Measurements from ENCODE around the gene PCF11. TPM values are rescaled to one million over a fixed set of nuclear protein-coding genes. Genes with fewer than 3 reads are reported as not detected.
A peak's percentile ranks its signal among the peaks of the same experiment; 100 is the strongest.
"Not testable (repeated sequence)": the region's sequence is repeated elsewhere in the genome, so short reads cannot be mapped to it uniquely, and the experiment has no call there.

PCF11 gene
- polyA plus RNA-seq, 3 donors: 18.4 to 33.7 (median 32.5) TPM

GRCh38 chr11:83174008-83174407 lies 17.1 kb downstream of the PCF11 start:
- H3K27ac ChIP-seq (ENCODE audit: low read depth, low read length): no peak overlapping the region

- WGBS, 3 donors: 70 to 89% (median 82%) methylated on average over 1 of the region's 1 CpG
- no peak overlapping the region for H3K27ac ChIP-seq (ENCODE audit: low read depth, low read length)
These were observed 18.9 kb downstream of the PCF11 start for GRCh38 chr11:83175815-83176214.

GRCh38 chr11:83181815-83182214 lies 24.9 kb downstream of the PCF11 start:
- 46 to 64% (median 50%) methylated on average over 2 of the region's 2 CpGs for WGBS, 3 donors

GRCh38 chr11:83185767-83186166 lies 28.8 kb downstream of the PCF11 start:
- 95 to 96% (median 95%) methylated on average over 1 of the region's 1 CpG for WGBS, 3 donors
- no peak overlapping the region for H3K27ac ChIP-seq (ENCODE audit: low read depth, low read length)

More at GRCh38 chr11:83181815-83182214, 24.9 kb downstream of the PCF11 start:
- no peak overlapping the region for H3K27ac ChIP-seq (ENCODE audit: low read depth, low read length)

GRCh38 chr11:83187465-83187864 lies 30.5 kb downstream of the PCF11 start:
- H3K27ac ChIP-seq (ENCODE audit: low read depth, low read length): no peak overlapping the region
- WGBS, 3 donors: 85 to 98% (median 91%) methylated on average over 4 of the region's 4 CpGs

GRCh38 chr11:83191491-83191890 lies 34.6 kb downstream of the PCF11 start:
- no peak overlapping the region for H3K27ac ChIP-seq (ENCODE audit: low read depth, low read length)
- WGBS, 3 donors: 94 to 96% (median 96%) methylated on average over 5 of the region's 5 CpGs

- H3K27ac ChIP-seq (ENCODE audit: low read depth, low read length): no peak overlapping the region
- WGBS, 3 donors: 62 to 76% (median 62%) methylated on average over 11 of the region's 11 CpGs
These were observed 35.1 kb downstream of the PCF11 start for GRCh38 chr11:83191986-83192385.

- peak overlapping the region; percentile 75 for H3K27ac ChIP-seq (ENCODE audit: low read depth, low read length)
- 9 to 15% (median 12%) methylated on average over 8 of the region's 8 CpGs for WGBS, 3 donors
These were observed 35.8 kb downstream of the PCF11 start for GRCh38 chr11:83192606-83193245.

- peak within 1 kb of the TSS; percentile 75 for H3K27ac ChIP-seq (ENCODE audit: low read depth, low read length)
- WGBS, 3 donors: 0% methylated on average over 67 of the region's 67 CpGs
These were observed 36.7 kb downstream of the PCF11 start, which contains the start of gene ANKRD42 for GRCh38 chr11:83193315-83194280. ANKRD42 (plus strand) TSS chr11:83193712; CDS start chr11:83194671, 959 bp downstream.

- WGBS, 3 donors: 2 to 3% (median 3%) methylated on average over 35 of the region's 35 CpGs
- H3K27ac ChIP-seq (ENCODE audit: low read depth, low read length): peak overlapping the region; percentile 65
These were observed 37.6 kb downstream of the PCF11 start for GRCh38 chr11:83194281-83195142.

- 32 to 51% (median 43%) methylated on average over 4 of the region's 4 CpGs for WGBS, 3 donors
- H3K27ac ChIP-seq (ENCODE audit: low read depth, low read length): peak overlapping the region; percentile 9
These were observed 38.2 kb downstream of the PCF11 start for GRCh38 chr11:83195143-83195466.

- H3K27ac ChIP-seq (ENCODE audit: low read depth, low read length): no peak overlapping the region
- 90 to 98% (median 96%) methylated on average over 8 of the region's 8 CpGs for WGBS, 3 donors
These were observed 38.7 kb downstream of the PCF11 start for GRCh38 chr11:83195649-83196048.

- H3K27ac ChIP-seq (ENCODE audit: low read depth, low read length): no peak overlapping the region
- WGBS, 3 donors: 64 to 97% (median 92%) methylated on average over 1 of the region's 1 CpG
These were observed 43.1 kb downstream of the PCF11 start for GRCh38 chr11:83200035-83200434.

GRCh38 chr11:83205608-83206185 lies 48.8 kb downstream of the PCF11 start:
- H3K27ac ChIP-seq (ENCODE audit: low read depth, low read length): no peak overlapping the region
- 87 to 95% (median 94%) methylated on average over 3 of the region's 3 CpGs for WGBS, 3 donors

- WGBS, 3 donors: 71 to 93% (median 88%) methylated on average over 1 of the region's 1 CpG
- no peak overlapping the region for H3K27ac ChIP-seq (ENCODE audit: low read depth, low read length)
These were observed 49.3 kb downstream of the PCF11 start for GRCh38 chr11:83206221-83206620.

GRCh38 chr11:83206771-83207382 lies 49.9 kb downstream of the PCF11 start:
- H3K27ac ChIP-seq (ENCODE audit: low read depth, low read length): not testable (repeated sequence)
- WGBS, 3 donors: 49 to 77% (median 61%) methylated on average over 4 of the region's 4 CpGs

- 58 to 81% (median 73%) methylated on average over 8 of the region's 8 CpGs for WGBS, 3 donors
- H3K27ac ChIP-seq (ENCODE audit: low read depth, low read length): no peak overlapping the region
These were observed 62.2 kb downstream of the PCF11 start for GRCh38 chr11:83219095-83219494.

GRCh38 chr11:83220260-83220659 lies 63.3 kb downstream of the PCF11 start:
- no peak overlapping the region for H3K27ac ChIP-seq (ENCODE audit: low read depth, low read length)
- 86 to 93% (median 90%) methylated on average over 10 of the region's 10 CpGs for WGBS, 3 donors

Measured in adipose tissue (tissue), 3 donors.